ENCODE measurements around the gene AKR1C4.

DNA sequence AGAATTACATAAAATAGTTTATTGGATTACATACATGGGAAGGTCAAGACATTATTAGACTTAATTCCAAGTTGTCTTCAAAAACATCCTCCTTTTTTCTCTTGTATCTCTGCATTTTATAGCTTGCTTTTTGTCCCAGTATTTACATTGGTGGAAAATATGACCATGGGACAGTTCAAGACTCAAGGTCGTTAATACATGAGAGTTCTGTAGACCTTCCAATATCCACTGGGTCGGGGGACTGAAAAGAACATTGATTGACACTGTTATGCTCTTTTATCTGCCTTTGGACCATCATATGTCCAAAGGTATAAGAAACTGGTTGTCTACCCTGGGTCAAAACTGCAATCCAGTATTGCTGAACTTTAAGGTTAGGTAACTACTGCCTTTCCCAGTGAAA lies 36.7 kb downstream of the AKR1C4 start:
- TF ChIP-seq CTCF (tag by site-specific recombination; IDR thresholded peaks at IDR 0.05) (no peak), ZNF629 (tag by site-specific recombination; IDR thresholded peaks at IDR 0.05) (no peak), ZNF366 (tag by site-specific recombination; conservative IDR thresholded peaks at IDR 0.05) (no peak), ZNF768 (tag by site-specific recombination; IDR thresholded peaks at IDR 0.05) (no peak), ZNF416 (tag by site-specific recombination; IDR thresholded peaks at IDR 0.05) (no peak), ZNF626 (tag by site-specific recombination; IDR thresholded peaks at IDR 0.05) (no peak), SP3 (tag by site-specific recombination; IDR thresholded peaks at IDR 0.05) (no peak), ZNF830 (tag by site-specific recombination; IDR thresholded peaks at IDR 0.05; ENCODE audit: low read depth) (no peak), AEBP2 (tag by site-specific recombination; IDR thresholded peaks at IDR 0.05; ENCODE audit: borderline replicate concordance) (no peak)
- TF ChIP-seq, protein P1, sequence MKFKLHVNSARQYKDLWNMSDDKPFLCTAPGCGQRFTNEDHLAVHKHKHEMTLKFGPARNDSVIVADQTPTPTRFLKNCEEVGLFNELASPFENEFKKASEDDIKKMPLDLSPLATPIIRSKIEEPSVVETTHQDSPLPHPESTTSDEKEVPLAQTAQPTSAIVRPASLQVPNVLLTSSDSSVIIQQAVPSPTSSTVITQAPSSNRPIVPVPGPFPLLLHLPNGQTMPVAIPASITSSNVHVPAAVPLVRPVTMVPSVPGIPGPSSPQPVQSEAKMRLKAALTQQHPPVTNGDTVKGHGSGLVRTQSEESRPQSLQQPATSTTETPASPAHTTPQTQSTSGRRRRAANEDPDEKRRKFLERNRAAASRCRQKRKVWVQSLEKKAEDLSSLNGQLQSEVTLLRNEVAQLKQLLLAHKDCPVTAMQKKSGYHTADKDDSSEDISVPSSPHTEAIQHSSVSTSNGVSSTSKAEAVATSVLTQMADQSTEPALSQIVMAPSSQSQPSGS (tag by site-specific recombination; IDR thresholded peaks at IDR 0.05; ENCODE audit: low read depth) = no peak
- TF ChIP-seq, protein P2, sequence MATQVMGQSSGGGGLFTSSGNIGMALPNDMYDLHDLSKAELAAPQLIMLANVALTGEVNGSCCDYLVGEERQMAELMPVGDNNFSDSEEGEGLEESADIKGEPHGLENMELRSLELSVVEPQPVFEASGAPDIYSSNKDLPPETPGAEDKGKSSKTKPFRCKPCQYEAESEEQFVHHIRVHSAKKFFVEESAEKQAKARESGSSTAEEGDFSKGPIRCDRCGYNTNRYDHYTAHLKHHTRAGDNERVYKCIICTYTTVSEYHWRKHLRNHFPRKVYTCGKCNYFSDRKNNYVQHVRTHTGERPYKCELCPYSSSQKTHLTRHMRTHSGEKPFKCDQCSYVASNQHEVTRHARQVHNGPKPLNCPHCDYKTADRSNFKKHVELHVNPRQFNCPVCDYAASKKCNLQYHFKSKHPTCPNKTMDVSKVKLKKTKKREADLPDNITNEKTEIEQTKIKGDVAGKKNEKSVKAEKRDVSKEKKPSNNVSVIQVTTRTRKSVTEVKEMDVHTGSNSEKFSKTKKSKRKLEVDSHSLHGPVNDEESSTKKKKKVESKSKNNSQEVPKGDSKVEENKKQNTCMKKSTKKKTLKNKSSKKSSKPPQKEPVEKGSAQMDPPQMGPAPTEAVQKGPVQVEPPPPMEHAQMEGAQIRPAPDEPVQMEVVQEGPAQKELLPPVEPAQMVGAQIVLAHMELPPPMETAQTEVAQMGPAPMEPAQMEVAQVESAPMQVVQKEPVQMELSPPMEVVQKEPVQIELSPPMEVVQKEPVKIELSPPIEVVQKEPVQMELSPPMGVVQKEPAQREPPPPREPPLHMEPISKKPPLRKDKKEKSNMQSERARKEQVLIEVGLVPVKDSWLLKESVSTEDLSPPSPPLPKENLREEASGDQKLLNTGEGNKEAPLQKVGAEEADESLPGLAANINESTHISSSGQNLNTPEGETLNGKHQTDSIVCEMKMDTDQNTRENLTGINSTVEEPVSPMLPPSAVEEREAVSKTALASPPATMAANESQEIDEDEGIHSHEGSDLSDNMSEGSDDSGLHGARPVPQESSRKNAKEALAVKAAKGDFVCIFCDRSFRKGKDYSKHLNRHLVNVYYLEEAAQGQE (tag by site-specific recombination; IDR thresholded peaks at IDR 0.05) = no peak
